Esophagus squamous epithelium (tissue), 4 donors: ENCODE measurements around the gene DAB1.

Experiments
- POLR2A ChIP-seq, 4 donors: fragments of 450-650 bp; IDR thresholded peaks; one replicate each; pipeline ENCODE4 v1.6.1; 2017; ENCODE audit warnings: antibody characterized with exemption in 4 of 4, mild to moderate bottlenecking in 4 of 4, moderate library complexity in 3 of 4
- TF ChIP-seq, protein P1 (sequence below), 6 experiments: fragments of 450-650 bp in 4 of 6; fragments of 200-600 bp in 2 of 6; sonication (generic) in 2 of 6; IDR thresholded peaks; one replicate each; pipeline ENCODE4 v1.5.1; 2016 to 2019; ENCODE audit warnings: antibody characterized with exemption in 6 of 6, mild to moderate bottlenecking in 4 of 6, moderate library complexity in 4 of 6

DNA sequence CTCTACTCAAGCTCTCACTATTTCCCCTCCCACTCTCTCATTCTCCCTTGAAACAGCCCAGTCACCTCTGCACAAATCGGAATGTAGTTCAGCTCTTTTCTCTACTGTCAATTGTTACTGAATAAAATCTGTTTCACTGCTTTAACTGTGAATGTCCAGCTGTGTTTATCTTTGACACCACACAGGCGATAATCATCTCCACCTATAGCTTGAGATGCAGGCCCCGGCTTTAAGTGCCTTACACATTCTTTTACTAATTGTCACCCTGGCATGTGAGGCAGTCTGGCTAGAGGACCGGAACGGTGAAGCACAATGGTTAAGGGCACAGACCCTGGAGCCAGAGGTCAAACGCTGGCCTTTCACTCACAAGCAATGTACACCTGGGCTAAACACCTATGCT, 335.2 kb downstream of the DAB1 start:
- TF ChIP-seq, protein P1, sequence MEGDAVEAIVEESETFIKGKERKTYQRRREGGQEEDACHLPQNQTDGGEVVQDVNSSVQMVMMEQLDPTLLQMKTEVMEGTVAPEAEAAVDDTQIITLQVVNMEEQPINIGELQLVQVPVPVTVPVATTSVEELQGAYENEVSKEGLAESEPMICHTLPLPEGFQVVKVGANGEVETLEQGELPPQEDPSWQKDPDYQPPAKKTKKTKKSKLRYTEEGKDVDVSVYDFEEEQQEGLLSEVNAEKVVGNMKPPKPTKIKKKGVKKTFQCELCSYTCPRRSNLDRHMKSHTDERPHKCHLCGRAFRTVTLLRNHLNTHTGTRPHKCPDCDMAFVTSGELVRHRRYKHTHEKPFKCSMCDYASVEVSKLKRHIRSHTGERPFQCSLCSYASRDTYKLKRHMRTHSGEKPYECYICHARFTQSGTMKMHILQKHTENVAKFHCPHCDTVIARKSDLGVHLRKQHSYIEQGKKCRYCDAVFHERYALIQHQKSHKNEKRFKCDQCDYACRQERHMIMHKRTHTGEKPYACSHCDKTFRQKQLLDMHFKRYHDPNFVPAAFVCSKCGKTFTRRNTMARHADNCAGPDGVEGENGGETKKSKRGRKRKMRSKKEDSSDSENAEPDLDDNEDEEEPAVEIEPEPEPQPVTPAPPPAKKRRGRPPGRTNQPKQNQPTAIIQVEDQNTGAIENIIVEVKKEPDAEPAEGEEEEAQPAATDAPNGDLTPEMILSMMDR (IDR thresholded peaks at IDR 0.05): no peak
- no peak for TF ChIP-seq POLR2A (IDR thresholded peaks at IDR 0.05)
